Measurements from ENCODE around the gene SLC9A9.

SLC9A9 gene

GRCh38 chr3:143266927-143267326 lies 581.3 kb downstream of the SLC9A9 start:
- DNase-seq = no peak

GRCh38 chr3:143266511-143266910 lies 581.8 kb downstream of the SLC9A9 start:
- DNase-seq = no peak

- DNase-seq = no peak
Measured at GRCh38 chr3:143265501-143266070, 582.7 kb downstream of the SLC9A9 start.

GRCh38 chr3:143263852-143264513 lies 584.3 kb downstream of the SLC9A9 start:
- DNase-seq = no peak

- DNase-seq = no peak
Measured at GRCh38 chr3:143261848-143262247, 586.4 kb downstream of the SLC9A9 start.

GRCh38 chr3:143258692-143259091 lies 589.6 kb downstream of the SLC9A9 start:
- no peak for DNase-seq

GRCh38 chr3:143256416-143256815 lies 591.9 kb downstream of the SLC9A9 start:
- no peak for DNase-seq

GRCh38 chr3:143255739-143256138 lies 592.5 kb downstream of the SLC9A9 start:
- DNase-seq = no peak

GRCh38 chr3:143252931-143253330 lies 595.3 kb downstream of the SLC9A9 start:
- no peak for DNase-seq

- no peak for DNase-seq
Measured at GRCh38 chr3:143249014-143249413, 599.3 kb downstream of the SLC9A9 start.

- DNase-seq = no peak
Measured at GRCh38 chr3:143247073-143247472, 601.2 kb downstream of the SLC9A9 start.

- DNase-seq = no peak
Measured at GRCh38 chr3:143245692-143246091, 602.6 kb downstream of the SLC9A9 start.

- no peak for DNase-seq
Measured at GRCh38 chr3:143244516-143245063, 603.7 kb downstream of the SLC9A9 start.

- no peak for DNase-seq
Measured at GRCh38 chr3:143243686-143244085, 604.6 kb downstream of the SLC9A9 start.

- no peak for DNase-seq
Measured at GRCh38 chr3:143242691-143243090, 605.6 kb downstream of the SLC9A9 start.

GRCh38 chr3:143242101-143242500 lies 606.2 kb downstream of the SLC9A9 start:
- no peak for DNase-seq

- no peak for DNase-seq
Measured at GRCh38 chr3:143241481-143241951, 606.8 kb downstream of the SLC9A9 start.

- no peak for DNase-seq
Measured at GRCh38 chr3:143240886-143241285, 607.4 kb downstream of the SLC9A9 start.

- DNase-seq = no peak
Measured at GRCh38 chr3:143239031-143239430, 609.2 kb downstream of the SLC9A9 start.

GRCh38 chr3:143237077-143237627 lies 611.1 kb downstream of the SLC9A9 start:
- peak; percentile 58 for DNase-seq

- DNase-seq = no peak
Measured at GRCh38 chr3:143236226-143236964, 611.9 kb downstream of the SLC9A9 start.

GRCh38 chr3:143235614-143236204 lies 612.6 kb downstream of the SLC9A9 start:
- DNase-seq = no peak

- DNase-seq = no peak
Measured at GRCh38 chr3:143234526-143234925, 613.7 kb downstream of the SLC9A9 start.

Data from right forelimb (tissue), 1 donor.